ENCODE results near the gene MYO7A. TPM values are rescaled to one million over a fixed set of nuclear protein-coding genes. Genes with fewer than 3 reads are reported as not detected.

The MYO7A gene
- total and polyA plus RNA-seq, 2 of the 8 experiments (the other 6 are each of a cell fraction or from before 2014, with no cell fraction given): 1.5 to 1.9 TPM

DNA sequence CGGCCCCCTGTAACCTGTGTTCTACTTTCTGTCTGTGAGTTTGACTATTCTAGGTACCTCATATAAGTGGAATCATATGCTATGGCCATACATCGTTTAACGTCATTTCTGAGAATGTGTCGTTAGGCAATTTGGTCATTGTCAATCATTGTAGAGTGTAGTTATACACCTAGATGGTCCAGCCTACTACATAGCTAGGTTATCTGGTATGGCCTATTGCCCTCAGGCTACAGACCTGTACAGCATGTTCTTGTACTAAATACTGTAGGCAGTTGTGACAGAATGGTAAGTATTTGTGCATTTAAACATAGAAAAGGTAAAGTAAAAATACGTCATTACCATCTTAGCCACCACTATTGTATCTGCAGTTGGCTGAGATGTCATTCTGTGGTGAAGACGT lies 35.2 kb downstream of the MYO7A start:
- no peak for DNase-seq (ENCODE audit: low read depth in 1 of 2, low spot score in 2 of 2)
- POLR2A ChIA-PET (ENCODE audit: partially characterized antibody): no interaction called here
- Histone ChIP-seq H3K23me2 (ENCODE audit: low read depth, low read length) (no peaks in the 10 kb centered on the region), H3K27ac (ENCODE audit: low read depth, low read length) (no peak overlapping the region), H2AFZ (ENCODE audit: low read length) (no peak overlapping the region), H3K4me2 (ENCODE audit: insufficient read depth in 1 of 2, low read depth in 2 of 2, low read length in 2 of 2) (no peak overlapping the region), H2BK5ac (ENCODE audit: low read depth, low read length) (no peak overlapping the region), H3K23ac (ENCODE audit: insufficient read length) (no peak overlapping the region), H3K27me3 (replicated peaks in 1 of 4; ENCODE audit: control insufficient read depth in 3 of 4, extremely low read depth in 1 of 4, insufficient read depth in 3 of 4, low read length in 3 of 4) (no peaks in the 10 kb centered on the region), H2BK120ac (replicated peaks; ENCODE audit: low read depth, low read length) (no peak overlapping the region), H3K9ac (replicated peaks in 1 of 4; ENCODE audit: extremely low read depth in 1 of 4, low read depth in 3 of 4, low read length in 3 of 4) (no peak overlapping the region), H3K4ac (replicated peaks; ENCODE audit: insufficient read length, low read depth, low read length) (no peak overlapping the region), H2BK20ac (ENCODE audit: low read length) (no peak overlapping the region), H4K5ac (ENCODE audit: insufficient read length, low read depth, low read length) (no peak overlapping the region), H3K79me1 (ENCODE audit: low read depth, low read length) (no peaks in the 10 kb centered on the region), H3K56ac (replicated peaks; ENCODE audit: insufficient read length, low read depth, low read length) (no peak overlapping the region), H3K18ac (ENCODE audit: extremely low read depth, low read length) (no peak overlapping the region), H3K9me3 (ENCODE audit: insufficient read depth in 2 of 2, low read depth in 1 of 2, low read length in 1 of 2) (no peaks in the 10 kb centered on the region), H4K8ac (ENCODE audit: extremely low read depth, insufficient read depth, low read length) (no peak overlapping the region), H4K20me1 (replicated peaks in 1 of 2; ENCODE audit: control insufficient read depth in 1 of 2, insufficient read depth in 2 of 2, low read length in 2 of 2) (no peaks in the 10 kb centered on the region), H3K79me2 (ENCODE audit: control insufficient read depth in 1 of 2, insufficient read depth in 2 of 2, low read length in 2 of 2) (no peaks in the 10 kb centered on the region), H2AK5ac (ENCODE audit: low read depth, low read length) (no peak overlapping the region), H3K4me3 (ENCODE audit: extremely low read depth in 1 of 4, insufficient read depth in 2 of 4, low read depth in 3 of 4, low read length in 4 of 4) (no peak overlapping the region), H4K91ac (replicated peaks; ENCODE audit: insufficient read length, low read length) (no peak overlapping the region), H3K4me1 (replicated peaks in 1 of 4; ENCODE audit: control insufficient read depth in 3 of 4, insufficient read depth in 4 of 4, low read length in 3 of 4) (no peaks in the 10 kb centered on the region), H3K36me3 (ENCODE audit: control insufficient read depth in 2 of 4, insufficient read depth in 4 of 4, low read length in 3 of 4) (no peaks in the 10 kb centered on the region), H2BK15ac (ENCODE audit: low read length) (no peak overlapping the region), H3K14ac (ENCODE audit: insufficient read length) (no peak overlapping the region), H2BK12ac (ENCODE audit: low read depth, low read length) (no peak overlapping the region)
- 84% methylated on average over 6 of the region's 6 CpGs; no CpG with 5 or more reads in 1 of the 2 experiments for WGBS, 2 experiments (ENCODE audit: extremely low coverage in 1 of 2, insufficient coverage in 1 of 2, insufficient read length in 1 of 2, insufficient replicate concordance in 2 of 2, low coverage in 1 of 2, low lambda C conversion rate in 2 of 2, missing lambda C conversion rate in 1 of 2)
- CTCF ChIA-PET (ENCODE audit: partially characterized antibody): interaction anchor here (0.9 to 1.2 kb wide), 2 partner anchors 11 to 36 kb away, joined by 3 to 4 read pairs; partner anchors contain the start of gene MYO7A
- FAIRE-seq: no peak
- TF ChIP-seq CHD2 (IDR thresholded peaks at IDR 0.05; ENCODE audit: low read length): no peak
- TF ChIP-seq, protein P1, sequence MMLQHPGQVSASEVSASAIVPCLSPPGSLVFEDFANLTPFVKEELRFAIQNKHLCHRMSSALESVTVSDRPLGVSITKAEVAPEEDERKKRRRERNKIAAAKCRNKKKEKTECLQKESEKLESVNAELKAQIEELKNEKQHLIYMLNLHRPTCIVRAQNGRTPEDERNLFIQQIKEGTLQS (IDR thresholded peaks at IDR 0.05; ENCODE audit: insufficient read depth, low read depth, low read length): no peak
- TF ChIP-seq TBP (IDR thresholded peaks at IDR 0.05; ENCODE audit: low read depth, low read length): no peak
- no peak for TF ChIP-seq MAFK (IDR thresholded peaks at IDR 0.05; ENCODE audit: low read depth, low read length)
- no peak for TF ChIP-seq RAD21 (IDR thresholded peaks at IDR 0.05 in 1 of 2, conservative IDR thresholded peaks at IDR 0.05 in 1 of 2; ENCODE audit: low read depth in 2 of 2, low read length in 2 of 2)
- TF ChIP-seq SUZ12 (IDR thresholded peaks at IDR 0.05; ENCODE audit: low read length): no peak
- no peak for TF ChIP-seq POLR2AphosphoS5 (IDR thresholded peaks at IDR 0.05; ENCODE audit: low read depth, low read length)
- no peak for TF ChIP-seq RNF2 (IDR thresholded peaks at IDR 0.05; ENCODE audit: borderline replicate concordance, low read depth, low read length, missing control alignments, poor library complexity, severe bottlenecking)
- TF ChIP-seq KDM4A (IDR thresholded peaks at IDR 0.05; ENCODE audit: low read depth, low read length, severe bottlenecking): no peak
- TF ChIP-seq CBX5 (IDR thresholded peaks at IDR 0.05; ENCODE audit: low read depth, low read length): no peak
- TF ChIP-seq CTBP2 (IDR thresholded peaks at IDR 0.05; ENCODE audit: borderline replicate concordance, insufficient read depth, insufficient read length, low read length): no peak
- no peak for TF ChIP-seq GABPA (IDR thresholded peaks at IDR 0.05; ENCODE audit: borderline replicate concordance, insufficient read depth, low read length)
- TF ChIP-seq GTF2F1 (IDR thresholded peaks at IDR 0.05; ENCODE audit: borderline replicate concordance, low read depth, low read length): no peak
